Adrenal gland (tissue), 12 donors: Measurements from ENCODE around the gene AGRN. TPM values are rescaled to one million over a fixed set of nuclear protein-coding genes. Genes with fewer than 3 reads are reported as not detected.

Source experiments
- DNase-seq, 7 donors: peaks; one replicate each; pipeline ENCODE4 v3.0.0-alpha.2; 2019 to 2020
- H3K27ac ChIP-seq, 5 donors: fragments of 200-600 bp; sonication (generic) in 4 of 5; 1 replicate in 3 of 5; 2 replicates in 2 of 5; pipeline versions ENCODE4 v1.5.1 to v1.8.0; 2016 to 2020; ENCODE audit warnings: mild to moderate bottlenecking in 1 of 5
- H3K27me3 ChIP-seq: fragments of 200-600 bp; 2 replicates; pipeline ENCODE4 v1.8.0; 2021
- H3K36me3 ChIP-seq, 2 donors: fragments of 200-600 bp; replicated peaks in 1 of 2; 1 replicate in 1 of 2; 2 replicates in 1 of 2; pipeline versions ENCODE4 v1.5.1 to v1.8.0; 2018 to 2022
- H3K4me1 ChIP-seq, 2 donors: fragments of 200-600 bp; replicated peaks in 1 of 2; 1 replicate in 1 of 2; 2 replicates in 1 of 2; pipeline versions ENCODE4 v1.5.1 to v1.8.0; 2018 to 2021
- H3K4me3 ChIP-seq, 4 donors: fragments of 200-600 bp; sonication (generic) in 3 of 4; one replicate each; pipeline ENCODE4 v1.5.1; 2016 to 2018
- H3K9me3 ChIP-seq, 3 donors: fragments of 200-600 bp; sonication (generic) in 1 of 3; replicated peaks in 1 of 3; 1 replicate in 2 of 3; 2 replicates in 1 of 3; pipeline versions ENCODE4 v1.5.1 to v1.8.0; 2016 to 2021
- CTCF ChIP-seq, 6 experiments: fragments of 450-650 bp in 4 of 6; fragments of 200-600 bp in 2 of 6; sonication (generic) in 1 of 6; IDR thresholded peaks; 1 replicate in 5 of 6; 2 replicates in 1 of 6; pipeline versions ENCODE4 v1.5.1 to v1.8.0; 2016 to 2021; ENCODE audit warnings: antibody characterized with exemption in 6 of 6, mild to moderate bottlenecking in 2 of 6, moderate library complexity in 1 of 6
- POLR2A ChIP-seq, 2 donors: fragments of 450-650 bp; IDR thresholded peaks; one replicate each; pipeline ENCODE4 v1.6.1; 2017; ENCODE audit warnings: antibody characterized with exemption in 2 of 2, mild to moderate bottlenecking in 2 of 2, moderate library complexity in 1 of 2
- WGBS, 4 donors: extraction: QIAGEN DNeasy Blood & Tissue Kit in 2 of 4; methylation state at CpG; one replicate each; pipeline versions ENCODE4 v1.1.5 to v1.1.7; 2013 to 2017; 5-methylcytosine and 5-hydroxymethylcytosine counted together
- intact Hi-C, 2 donors: fragments of 100-400 bp; cut with DNase I; formaldehyde crosslinking; loops; one replicate each; pipeline versions ENCODE4 v1.14.1 to v1.15.0; 2022 to 2023
- polyA plus RNA-seq, 3 donors: library from polyadenylated mRNA; stranded (reverse); fragments of 200-250 nt in 2 of 3; fragments of 350-450 nt in 1 of 3; fragmentation: Illumina TruSeq in 1 of 3; extraction: RNeasy Lipid Tissue Mini Kit (QIAGEN cat#74804) in 1 of 3; gene quantifications; one replicate each; pipeline ENCODE4 v1.2.3, GENCODE V29; 2013 to 2014
- total RNA-seq, 9 donors: library from RNA; depleted of rRNA in 4 of 9; stranded (reverse); fragments of >200 nt in 4 of 9; fragments of 120-200 nt in 1 of 9; fragmentation: NEBNext Ultra II Directional in 1 of 9; extraction: Animal tissue kit (Norgen Biotek cat#: 25700) in 1 of 9; gene quantifications; one replicate each; pipeline versions ENCODE4 v1.1.0 to v1.2.4, GENCODE V29; 2013 to 2023
- donor health status: healthy with polysubstance abuse.
- donor health status: Bipolar disorder and iron deficiency.
- donor health status: DM: yes; HTN: yes; CAD: no.
- donor health status: DM: no; HTN: no; CAD: no.
- donor health status: DM: no; HTN: no; CAD: no.
- donor health status: DM: yes; HTN: yes; CAD: no.

AGRN gene
- total and polyA plus RNA-seq, 12 donors = 2.2 to 27.8 (median 11.8) TPM

GRCh38 chr1:1088801-1089680 lies 69.1 kb downstream of the AGRN start:
- 90 to 92% (median 92%) methylated on average over 18 to 46 of the region's 46 CpGs for WGBS, 4 donors
- Histone ChIP-seq H3K27ac (no peak overlapping the region), H3K36me3 (no peaks in the 10 kb centered on the region), H3K9me3 (no peaks in the 10 kb centered on the region), H3K4me1 (no peaks in the 10 kb centered on the region), H3K4me3 (no peak overlapping the region), H3K27me3 (no peaks in the 10 kb centered on the region)
- no peak for TF ChIP-seq CTCF (IDR thresholded peaks at IDR 0.05)
- TF ChIP-seq POLR2A (IDR thresholded peaks at IDR 0.05) = no peak
- intact Hi-C loops = no loop called here
- peak in 3 of 7 donors; percentile 12 to 18 (median 13) for DNase-seq

- intact Hi-C loops = no loop called here
Measured at GRCh38 chr1:1089731-1090423, 70.0 kb downstream of the AGRN start.

GRCh38 chr1:1090424-1091343 lies 70.8 kb downstream of the AGRN start:
- Histone ChIP-seq H3K27ac (no peak overlapping the region), H3K4me1 (no peaks in the 10 kb centered on the region), H3K27me3 (no peaks in the 10 kb centered on the region), H3K9me3 (no peaks in the 10 kb centered on the region), H3K4me3 (no peak overlapping the region), H3K36me3 (no peaks in the 10 kb centered on the region)
- WGBS, 4 donors = 94 to 98% (median 96%) methylated on average over 21 to 45 of the region's 45 CpGs
- DNase-seq = peak in 2 of 7 donors; percentile 13 to 14
- TF ChIP-seq POLR2A (IDR thresholded peaks at IDR 0.05) (no peak), CTCF (IDR thresholded peaks at IDR 0.05) (no peak)
- intact Hi-C loops = no loop called here

More at GRCh38 chr1:1089731-1090423, 70.0 kb downstream of the AGRN start:
- DNase-seq = peak in 3 of 7 donors; percentile 9 to 12 (median 10)
- Histone ChIP-seq H3K4me1 (no peaks in the 10 kb centered on the region), H3K9me3 (no peaks in the 10 kb centered on the region), H3K27ac (no peak overlapping the region), H3K27me3 (no peaks in the 10 kb centered on the region), H3K36me3 (no peaks in the 10 kb centered on the region), H3K4me3 (no peak overlapping the region)
- 69 to 100% (median 74%) methylated on average over 6 to 22 of the region's 22 CpGs for WGBS, 4 donors
- TF ChIP-seq POLR2A (IDR thresholded peaks at IDR 0.05) (no peak), CTCF (IDR thresholded peaks at IDR 0.05) (no peak)
